ENCODE data around the gene PLAC8.

- no peak for TF ChIP-seq USF2 (IDR thresholded peaks at IDR 0.05; ENCODE audit: low read depth, low read length)
- no peak for TF ChIP-seq CTCF (conservative IDR thresholded peaks at IDR 0.05; ENCODE audit: low read depth, low read length)
- no peak for TF ChIP-seq MXI1 (IDR thresholded peaks at IDR 0.05; ENCODE audit: borderline replicate concordance, low read depth, low read length)
- TF ChIP-seq RFX5 (IDR thresholded peaks at IDR 0.05; ENCODE audit: low read depth, low read length), result no peak
- TF ChIP-seq POLR2A (IDR thresholded peaks at IDR 0.05; ENCODE audit: low read depth, low read length), result no peak
- no peak for TF ChIP-seq NFE2L2 (IDR thresholded peaks at IDR 0.05; ENCODE audit: low read depth, low read length)
- TF ChIP-seq MAFK (IDR thresholded peaks at IDR 0.05; ENCODE audit: low read depth, low read length), result no peak
- TF ChIP-seq RAD21 (IDR thresholded peaks at IDR 0.05; ENCODE audit: low read length), result no peak
- TF ChIP-seq ELK1 (IDR thresholded peaks at IDR 0.05; ENCODE audit: borderline replicate concordance, low read depth, low read length), result no peak
Observed at GRCh38 chr4:83109480-83110222, 4.9 kb downstream of the PLAC8 start.

All from IMR-90 (cell line).